WTC11 (cell line): ENCODE data around the gene AGAP1. TPM values are rescaled to one million over a fixed set of nuclear protein-coding genes. Genes with fewer than 3 reads are reported as not detected.

Source experiments
- ATAC-seq: fragments of 200-7000 bp; cut with Tn5 transposase; 2 replicates; pipeline ENCODE4 v1.10.0; 2021; ENCODE audit warnings: mild to moderate bottlenecking, moderate library complexity
- CTCF ChIA-PET: fragments of 300-600 bp; sonication (Branson Sonifier 250); formaldehyde crosslinking; loops from one replicate; lab custom pipeline; 2021; ENCODE audit warnings: antibody characterized with exemption; lab: Charles Lee
- POLR2A ChIA-PET: fragments of 350-600 bp; sonication (Branson Sonifier 250); formaldehyde crosslinking; loops from one replicate; lab custom pipeline; 2021; ENCODE audit warnings: antibody characterized with exemption; lab: Charles Lee
- DNase-seq: peaks from one replicate; pipeline ENCODE4 v3.0.0; 2021; ENCODE audit warnings: low spot score
- H3K27ac Mint-ChIP-seq: 2 replicates; pipeline ENCODE4 v1.8.0; 2021; ENCODE audit warnings: mixed read lengths
- H3K27me3 Mint-ChIP-seq: 2 replicates; pipeline ENCODE4 v1.8.0; 2021; ENCODE audit warnings: low read depth, mild to moderate bottlenecking, moderate library complexity, mixed read lengths
- H3K36me3 Mint-ChIP-seq: 2 replicates; pipeline ENCODE4 v1.8.0; 2021; ENCODE audit warnings: mixed read lengths
- H3K4me1 Mint-ChIP-seq: 2 replicates; pipeline ENCODE4 v1.8.0; 2022; ENCODE audit warnings: mixed read lengths
- H3K4me3 Mint-ChIP-seq: 2 replicates; pipeline ENCODE4 v1.8.0; 2021; ENCODE audit warnings: mild to moderate bottlenecking, moderate library complexity, mixed read lengths
- H3K9me3 Mint-ChIP-seq: 2 replicates; pipeline ENCODE4 v1.8.0; 2021; ENCODE audit warnings: mixed read lengths
- CREB1 ChIP-seq: sonication (generic); formaldehyde crosslinking; IDR thresholded peaks from 2 replicates; pipeline ENCODE4 v1.8.0; 2023; ENCODE audit warnings: mild to moderate bottlenecking, missing genetic modification reagents
- ELF4 ChIP-seq: sonication (generic); formaldehyde crosslinking; IDR thresholded peaks from 2 replicates; pipeline ENCODE4 v1.8.1; 2022; ENCODE audit warnings: low read depth, mild to moderate bottlenecking, moderate library complexity, missing genetic modification reagents
- HMGA2 ChIP-seq: fragments of 250-450 bp; sonication (Bioruptor Pico); IDR thresholded peaks from 2 replicates; pipeline ENCODE4 v1.4.0; 2021; ENCODE audit warnings: mild to moderate bottlenecking, moderate library complexity
- JAZF1 ChIP-seq: fragments of 250-450 bp; sonication (Bioruptor Pico); IDR thresholded peaks from 2 replicates; pipeline ENCODE4 v1.9.0; 2021; ENCODE audit warnings: moderate library complexity, mild to moderate bottlenecking, inconsistent platforms
- JUN ChIP-seq: sonication (generic); formaldehyde crosslinking; IDR thresholded peaks from 2 replicates; pipeline ENCODE4 v1.8.0; 2023; ENCODE audit warnings: mild to moderate bottlenecking, missing genetic modification reagents
- NR3C1 ChIP-seq: sonication (generic); formaldehyde crosslinking; conservative IDR thresholded peaks from 2 replicates; pipeline ENCODE4 v1.8.1; 2023; ENCODE audit warnings: low read depth, mild to moderate bottlenecking, missing genetic modification reagents
- PRRX2 ChIP-seq: fragments of 250-450 bp; sonication (Bioruptor Pico); IDR thresholded peaks from 2 replicates; pipeline ENCODE4 v1.8.0; 2021; ENCODE audit warnings: mild to moderate bottlenecking
- RORB ChIP-seq: fragments of 250-450 bp; sonication (Bioruptor Pico); IDR thresholded peaks from 2 replicates; pipeline ENCODE4 v1.9.0; 2021; ENCODE audit warnings: mild to moderate bottlenecking
- TP53 ChIP-seq: sonication (generic); formaldehyde crosslinking; IDR thresholded peaks from 2 replicates; pipeline ENCODE4 v1.8.1; 2023; ENCODE audit warnings: mild to moderate bottlenecking, missing genetic modification reagents
- ZNF121 ChIP-seq: sonication (generic); formaldehyde crosslinking; IDR thresholded peaks from 2 replicates; pipeline ENCODE4 v1.8.0; 2023; ENCODE audit warnings: missing genetic modification reagents
- ZNF138 ChIP-seq: sonication (generic); formaldehyde crosslinking; conservative IDR thresholded peaks from 2 replicates; pipeline ENCODE4 v1.8.1; 2022; ENCODE audit warnings: mild to moderate bottlenecking, moderate library complexity, missing genetic modification reagents
- ZNF416 ChIP-seq: fragments of 250-450 bp; sonication (Bioruptor Pico); IDR thresholded peaks from 2 replicates; pipeline ENCODE4 v1.9.0; 2021; ENCODE audit warnings: mild to moderate bottlenecking, inconsistent platforms
- ZNF671 ChIP-seq: fragments of 250-450 bp; sonication (Bioruptor Pico); IDR thresholded peaks from 2 replicates; pipeline ENCODE4 v1.8.0; 2021; ENCODE audit warnings: mild to moderate bottlenecking
- total RNA-seq: library from RNA; stranded (reverse); gene quantifications from 3 replicates; pipeline ENCODE4 v1.2.3, GENCODE V29; 2021
- TF ChIP-seq, protein P1 (sequence below): sonication (generic); formaldehyde crosslinking; IDR thresholded peaks from 2 replicates; pipeline ENCODE4 v1.8.1; 2022; ENCODE audit warnings: mild to moderate bottlenecking, moderate library complexity, missing genetic modification reagents
- TF ChIP-seq, protein P2 (sequence below): sonication (generic); formaldehyde crosslinking; IDR thresholded peaks from 2 replicates; pipeline ENCODE4 v1.8.1; 2023; ENCODE audit warnings: mild to moderate bottlenecking, missing genetic modification reagents, borderline replicate concordance
- TF ChIP-seq, protein P3 (sequence below): sonication (generic); formaldehyde crosslinking; IDR thresholded peaks from 2 replicates; pipeline ENCODE4 v1.8.1; 2022; ENCODE audit warnings: low read depth, mild to moderate bottlenecking, moderate library complexity, missing genetic modification reagents, borderline replicate concordance
- TF ChIP-seq, protein P4 (sequence below): sonication (generic); formaldehyde crosslinking; IDR thresholded peaks from 2 replicates; pipeline ENCODE4 v1.8.1; 2023; ENCODE audit warnings: mild to moderate bottlenecking, missing genetic modification reagents, moderate library complexity
- TF ChIP-seq, protein P5 (sequence below): fragments of 250-450 bp; sonication (Bioruptor Pico); IDR thresholded peaks from 2 replicates; pipeline ENCODE4 v2.1.2; 2022; ENCODE audit warnings: mild to moderate bottlenecking, moderate library complexity
- TF ChIP-seq, protein P6 (sequence below): sonication (generic); formaldehyde crosslinking; IDR thresholded peaks from 2 replicates; pipeline ENCODE4 v1.8.0; 2022; ENCODE audit warnings: mild to moderate bottlenecking, missing genetic modification reagents

AGAP1 gene
- total RNA-seq, 1 experiment from 2014 or later: 49.3 TPM

DNA sequence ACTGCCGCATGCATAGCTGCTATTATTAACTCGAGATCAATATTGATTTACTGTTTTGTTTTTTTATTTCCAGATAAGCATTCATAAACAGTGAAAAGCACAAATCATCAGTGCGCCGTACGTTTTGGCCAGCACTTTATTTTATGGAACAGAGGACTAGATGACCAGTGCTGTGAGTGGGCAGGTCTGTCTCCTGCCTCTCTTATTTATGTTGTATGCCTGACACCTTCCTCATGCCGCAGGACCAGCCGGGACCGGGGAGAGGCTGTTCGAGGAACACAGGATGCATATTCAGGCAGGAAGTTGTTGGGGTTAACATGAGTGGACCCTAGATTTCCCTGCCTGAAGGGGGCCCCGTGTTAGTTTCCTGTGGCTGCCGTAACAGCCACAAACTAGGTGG lies 72.6 kb downstream of the AGAP1 start:
- ATAC-seq (no peak), DNase-seq (no peak)
- CTCF ChIA-PET: interaction anchor here (1.8 kb wide), 1 partner anchor 14 kb away, joined by 5 read pairs; no protein-coding TSS in a partner anchor
- POLR2A ChIA-PET: no interaction called here
- no peak for TF ChIP-seq CREB1
- TF ChIP-seq TP53: no peak
- TF ChIP-seq, all 79 proteins: peak for 0
- Mint-ChIP-seq H3K27me3 (no peaks in the 10 kb centered on the region), H3K27ac (peak overlapping the region; percentile 14; the same call in 1 of the 2 replicates), H3K4me3 (no peak overlapping the region), H3K36me3 (peaks cover 15% of the 10 kb centered on the region), H3K4me1 (peaks cover 40% of the 10 kb centered on the region), H3K9me3 (peaks cover 9% of the 10 kb centered on the region)

DNA sequence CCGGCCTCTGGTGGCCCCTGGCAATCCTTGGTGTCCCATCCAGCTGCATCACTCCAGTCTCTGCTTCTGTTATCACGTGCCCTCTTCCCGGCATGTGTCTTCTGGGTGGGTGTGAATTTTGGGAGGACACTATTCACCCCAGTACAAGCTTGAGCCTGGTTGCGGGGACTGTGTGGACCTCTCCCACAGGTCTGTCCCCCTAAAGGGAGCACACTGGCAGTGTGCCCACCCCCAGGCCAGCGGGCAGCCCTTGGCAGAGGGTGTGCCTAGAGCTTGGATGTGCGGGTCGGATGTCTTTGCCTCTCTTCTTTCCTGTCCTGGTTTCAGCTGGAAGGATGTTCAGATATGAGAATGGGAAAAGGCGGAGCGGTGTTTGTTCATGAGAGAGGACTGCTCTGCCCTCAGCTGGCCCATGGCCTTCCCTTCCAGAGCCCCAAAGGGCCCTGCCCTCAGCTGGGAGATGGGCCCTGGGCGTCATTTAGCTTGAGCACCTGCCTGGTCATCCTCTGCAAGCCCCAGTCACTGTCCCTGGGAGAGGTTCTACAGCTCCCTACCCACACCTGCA lies 73.2 kb downstream of the AGAP1 start:
- Mint-ChIP-seq H3K4me3 (no peak overlapping the region), H3K9me3 (peaks cover 9% of the 10 kb centered on the region), H3K36me3 (peaks cover 15% of the 10 kb centered on the region), H3K4me1 (peaks cover 36% of the 10 kb centered on the region), H3K27ac (no peak overlapping the region)
- DNase-seq (no peak), ATAC-seq (no peak)
- CTCF ChIA-PET: interaction anchor here (1.8 kb wide), 1 partner anchor 15 kb away, joined by 5 read pairs; no protein-coding TSS in a partner anchor
- POLR2A ChIA-PET: no interaction called here
- TF ChIP-seq, protein P1, sequence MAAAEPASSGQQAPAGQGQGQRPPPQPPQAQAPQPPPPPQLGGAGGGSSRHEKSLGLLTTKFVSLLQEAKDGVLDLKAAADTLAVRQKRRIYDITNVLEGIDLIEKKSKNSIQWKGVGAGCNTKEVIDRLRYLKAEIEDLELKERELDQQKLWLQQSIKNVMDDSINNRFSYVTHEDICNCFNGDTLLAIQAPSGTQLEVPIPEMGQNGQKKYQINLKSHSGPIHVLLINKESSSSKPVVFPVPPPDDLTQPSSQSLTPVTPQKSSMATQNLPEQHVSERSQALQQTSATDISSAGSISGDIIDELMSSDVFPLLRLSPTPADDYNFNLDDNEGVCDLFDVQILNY: no peak
- TF ChIP-seq HMGA2 (CRISPR knock-in tag) (no peak), ZNF121 (CRISPR knock-in tag) (no peak), ELF4 (CRISPR knock-in tag) (no peak), NR3C1 (CRISPR knock-in tag) (no peak)
- TF ChIP-seq, protein P2, sequence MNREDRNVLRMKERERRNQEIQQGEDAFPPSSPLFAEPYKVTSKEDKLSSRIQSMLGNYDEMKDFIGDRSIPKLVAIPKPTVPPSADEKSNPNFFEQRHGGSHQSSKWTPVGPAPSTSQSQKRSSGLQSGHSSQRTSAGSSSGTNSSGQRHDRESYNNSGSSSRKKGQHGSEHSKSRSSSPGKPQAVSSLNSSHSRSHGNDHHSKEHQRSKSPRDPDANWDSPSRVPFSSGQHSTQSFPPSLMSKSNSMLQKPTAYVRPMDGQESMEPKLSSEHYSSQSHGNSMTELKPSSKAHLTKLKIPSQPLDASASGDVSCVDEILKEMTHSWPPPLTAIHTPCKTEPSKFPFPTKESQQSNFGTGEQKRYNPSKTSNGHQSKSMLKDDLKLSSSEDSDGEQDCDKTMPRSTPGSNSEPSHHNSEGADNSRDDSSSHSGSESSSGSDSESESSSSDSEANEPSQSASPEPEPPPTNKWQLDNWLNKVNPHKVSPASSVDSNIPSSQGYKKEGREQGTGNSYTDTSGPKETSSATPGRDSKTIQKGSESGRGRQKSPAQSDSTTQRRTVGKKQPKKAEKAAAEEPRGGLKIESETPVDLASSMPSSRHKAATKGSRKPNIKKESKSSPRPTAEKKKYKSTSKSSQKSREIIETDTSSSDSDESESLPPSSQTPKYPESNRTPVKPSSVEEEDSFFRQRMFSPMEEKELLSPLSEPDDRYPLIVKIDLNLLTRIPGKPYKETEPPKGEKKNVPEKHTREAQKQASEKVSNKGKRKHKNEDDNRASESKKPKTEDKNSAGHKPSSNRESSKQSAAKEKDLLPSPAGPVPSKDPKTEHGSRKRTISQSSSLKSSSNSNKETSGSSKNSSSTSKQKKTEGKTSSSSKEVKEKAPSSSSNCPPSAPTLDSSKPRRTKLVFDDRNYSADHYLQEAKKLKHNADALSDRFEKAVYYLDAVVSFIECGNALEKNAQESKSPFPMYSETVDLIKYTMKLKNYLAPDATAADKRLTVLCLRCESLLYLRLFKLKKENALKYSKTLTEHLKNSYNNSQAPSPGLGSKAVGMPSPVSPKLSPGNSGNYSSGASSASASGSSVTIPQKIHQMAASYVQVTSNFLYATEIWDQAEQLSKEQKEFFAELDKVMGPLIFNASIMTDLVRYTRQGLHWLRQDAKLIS (CRISPR knock-in tag): no peak
- TF ChIP-seq, all 79 proteins: peak for 0
- H3K27me3 Mint-ChIP-seq: no peaks in the 10 kb centered on the region

DNA sequence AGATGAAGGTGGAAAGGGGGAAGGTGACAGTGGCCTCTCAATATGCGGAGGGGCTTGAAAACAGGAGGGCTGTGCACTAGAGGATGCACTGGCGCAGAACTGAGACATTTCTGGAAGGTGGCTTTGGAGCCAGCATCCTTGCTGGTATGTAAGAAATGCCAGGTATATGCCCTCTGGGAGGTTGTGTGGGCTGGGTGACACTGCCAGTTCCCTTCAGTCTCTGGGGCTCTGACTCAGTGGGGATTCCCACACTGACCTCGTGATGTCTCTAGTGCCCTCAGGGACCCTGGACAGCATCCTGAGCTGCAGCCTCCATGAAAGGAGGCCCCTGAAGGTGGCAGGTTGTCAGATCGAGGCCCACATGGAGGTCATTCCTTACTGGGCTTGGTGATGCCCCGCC lies 74.0 kb downstream of the AGAP1 start:
- ChIA-PET CTCF (no interaction called here), POLR2A (interaction anchor here (0.6 kb wide), 1 partner anchor 160 kb away, joined by 4 read pairs; no protein-coding TSS in a partner anchor)
- no peak for DNase-seq
- TF ChIP-seq, protein P3, sequence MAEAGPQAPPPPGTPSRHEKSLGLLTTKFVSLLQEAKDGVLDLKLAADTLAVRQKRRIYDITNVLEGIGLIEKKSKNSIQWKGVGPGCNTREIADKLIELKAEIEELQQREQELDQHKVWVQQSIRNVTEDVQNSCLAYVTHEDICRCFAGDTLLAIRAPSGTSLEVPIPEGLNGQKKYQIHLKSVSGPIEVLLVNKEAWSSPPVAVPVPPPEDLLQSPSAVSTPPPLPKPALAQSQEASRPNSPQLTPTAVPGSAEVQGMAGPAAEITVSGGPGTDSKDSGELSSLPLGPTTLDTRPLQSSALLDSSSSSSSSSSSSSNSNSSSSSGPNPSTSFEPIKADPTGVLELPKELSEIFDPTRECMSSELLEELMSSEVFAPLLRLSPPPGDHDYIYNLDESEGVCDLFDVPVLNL (CRISPR knock-in tag): no peak
- TF ChIP-seq PRRX2 (CRISPR knock-in tag) (no peak), ZNF138 (CRISPR knock-in tag) (no peak), JAZF1 (CRISPR knock-in tag) (no peak), ZNF671 (CRISPR knock-in tag) (no peak), ZNF416 (CRISPR knock-in tag) (no peak), JUN (CRISPR knock-in tag) (no peak), HMGA2 (CRISPR knock-in tag) (no peak), RORB (CRISPR knock-in tag) (no peak)
- TF ChIP-seq, protein P4, sequence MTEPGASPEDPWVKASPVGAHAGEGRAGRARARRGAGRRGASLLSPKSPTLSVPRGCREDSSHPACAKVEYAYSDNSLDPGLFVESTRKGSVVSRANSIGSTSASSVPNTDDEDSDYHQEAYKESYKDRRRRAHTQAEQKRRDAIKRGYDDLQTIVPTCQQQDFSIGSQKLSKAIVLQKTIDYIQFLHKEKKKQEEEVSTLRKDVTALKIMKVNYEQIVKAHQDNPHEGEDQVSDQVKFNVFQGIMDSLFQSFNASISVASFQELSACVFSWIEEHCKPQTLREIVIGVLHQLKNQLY (CRISPR knock-in tag): no peak
- TF ChIP-seq, protein P1: no peak
- TF ChIP-seq, protein P5, sequence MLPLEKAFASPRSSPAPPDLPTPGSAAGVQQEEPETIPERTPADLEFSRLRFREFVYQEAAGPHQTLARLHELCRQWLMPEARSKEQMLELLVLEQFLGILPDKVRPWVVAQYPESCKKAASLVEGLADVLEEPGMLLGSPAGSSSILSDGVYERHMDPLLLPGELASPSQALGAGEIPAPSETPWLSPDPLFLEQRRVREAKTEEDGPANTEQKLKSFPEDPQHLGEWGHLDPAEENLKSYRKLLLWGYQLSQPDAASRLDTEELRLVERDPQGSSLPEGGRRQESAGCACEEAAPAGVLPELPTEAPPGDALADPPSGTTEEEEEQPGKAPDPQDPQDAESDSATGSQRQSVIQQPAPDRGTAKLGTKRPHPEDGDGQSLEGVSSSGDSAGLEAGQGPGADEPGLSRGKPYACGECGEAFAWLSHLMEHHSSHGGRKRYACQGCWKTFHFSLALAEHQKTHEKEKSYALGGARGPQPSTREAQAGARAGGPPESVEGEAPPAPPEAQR (CRISPR knock-in tag): no peak
- TF ChIP-seq, protein P6, sequence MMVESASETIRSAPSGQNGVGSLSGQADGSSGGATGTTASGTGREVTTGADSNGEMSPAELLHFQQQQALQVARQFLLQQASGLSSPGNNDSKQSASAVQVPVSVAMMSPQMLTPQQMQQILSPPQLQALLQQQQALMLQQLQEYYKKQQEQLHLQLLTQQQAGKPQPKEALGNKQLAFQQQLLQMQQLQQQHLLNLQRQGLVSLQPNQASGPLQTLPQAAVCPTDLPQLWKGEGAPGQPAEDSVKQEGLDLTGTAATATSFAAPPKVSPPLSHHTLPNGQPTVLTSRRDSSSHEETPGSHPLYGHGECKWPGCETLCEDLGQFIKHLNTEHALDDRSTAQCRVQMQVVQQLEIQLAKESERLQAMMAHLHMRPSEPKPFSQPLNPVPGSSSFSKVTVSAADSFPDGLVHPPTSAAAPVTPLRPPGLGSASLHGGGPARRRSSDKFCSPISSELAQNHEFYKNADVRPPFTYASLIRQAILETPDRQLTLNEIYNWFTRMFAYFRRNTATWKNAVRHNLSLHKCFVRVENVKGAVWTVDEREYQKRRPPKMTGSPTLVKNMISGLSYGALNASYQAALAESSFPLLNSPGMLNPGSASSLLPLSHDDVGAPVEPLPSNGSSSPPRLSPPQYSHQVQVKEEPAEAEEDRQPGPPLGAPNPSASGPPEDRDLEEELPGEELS (CRISPR knock-in tag): no peak
- TF ChIP-seq, all 79 proteins: peak for 0
- Mint-ChIP-seq H3K27me3 (no peaks in the 10 kb centered on the region), H3K27ac (no peak overlapping the region), H3K4me1 (peaks cover 36% of the 10 kb centered on the region), H3K9me3 (peaks cover 9% of the 10 kb centered on the region), H3K36me3 (peaks cover 15% of the 10 kb centered on the region), H3K4me3 (no peak overlapping the region)
- ATAC-seq: no peak
